Upper lobe of left lung (tissue), 4 donors: ENCODE measurements around the gene MRPS27.

Experiments used
- CTCF ChIP-seq, 6 experiments: fragments of 450-650 bp in 4 of 6; fragments of 200-600 bp in 2 of 6; sonication (generic) in 2 of 6; IDR thresholded peaks; one replicate each; pipeline ENCODE4 v1.5.1; 2016 to 2019; ENCODE audit warnings: antibody characterized with exemption in 6 of 6
- EP300 ChIP-seq, 4 donors: sonication (generic); formaldehyde crosslinking; IDR thresholded peaks; one replicate each; pipeline ENCODE4 v1.5.1; 2017; ENCODE audit warnings: antibody characterized with exemption in 4 of 4, control low read depth in 2 of 4
- POLR2A ChIP-seq, 4 donors: fragments of 450-650 bp; IDR thresholded peaks; one replicate each; pipeline ENCODE4 v1.5.1; 2016 to 2017; ENCODE audit warnings: antibody characterized with exemption in 4 of 4, mild to moderate bottlenecking in 2 of 4
- POLR2AphosphoS5 ChIP-seq, 2 donors: sonication (generic); formaldehyde crosslinking; IDR thresholded peaks; one replicate each; pipeline ENCODE4 v1.5.1; 2017; ENCODE audit warnings: antibody characterized with exemption in 2 of 2

DNA sequence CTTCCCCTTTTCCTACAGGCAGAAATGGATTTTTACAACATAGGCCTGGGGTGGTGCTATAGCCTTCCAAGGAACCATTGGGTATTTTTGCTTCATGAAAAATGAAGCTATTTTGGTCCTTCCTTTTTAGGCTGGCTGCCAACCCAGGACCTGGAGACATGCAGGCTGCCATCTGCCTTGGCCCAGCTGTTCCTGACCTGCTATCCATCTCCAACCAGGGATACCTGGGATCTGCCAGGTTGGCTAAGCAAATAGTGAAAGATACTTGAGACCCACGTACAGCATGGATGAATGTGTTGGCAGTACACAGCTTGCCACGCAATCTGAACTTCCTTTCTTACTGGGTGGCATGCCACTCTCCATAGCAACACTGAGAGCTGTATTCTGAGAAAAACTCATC, 31.1 kb downstream of the MRPS27 start:
- TF ChIP-seq CTCF (IDR thresholded peaks at IDR 0.05) (no peak), POLR2A (IDR thresholded peaks at IDR 0.05) (no peak), POLR2AphosphoS5 (IDR thresholded peaks at IDR 0.05) (no peak), EP300 (IDR thresholded peaks at IDR 0.05) (no peak)
